Epithelial cell of esophagus (primary cell): ENCODE results near the gene DDRGK1.

Experiments
- DNase-seq: peaks from one replicate; pipeline ENCODE4 v3.0.0; 2010; ENCODE audit warnings: low read depth
- H3K4me3 ChIP-seq: 2 replicates; pipeline ENCODE4 v1.5.1; 2011; ENCODE audit warnings: mild to moderate bottlenecking, low read length, control low read depth
- TF ChIP-seq, protein P1 (sequence below): IDR thresholded peaks from 2 replicates; pipeline ENCODE4 v1.5.1; 2011; ENCODE audit warnings: low read depth, mild to moderate bottlenecking, low read length, control low read depth, inconsistent platforms; ENCODE audit not compliant: insufficient read depth; ENCODE audit errors: missing control alignments

DDRGK1 gene

DNA sequence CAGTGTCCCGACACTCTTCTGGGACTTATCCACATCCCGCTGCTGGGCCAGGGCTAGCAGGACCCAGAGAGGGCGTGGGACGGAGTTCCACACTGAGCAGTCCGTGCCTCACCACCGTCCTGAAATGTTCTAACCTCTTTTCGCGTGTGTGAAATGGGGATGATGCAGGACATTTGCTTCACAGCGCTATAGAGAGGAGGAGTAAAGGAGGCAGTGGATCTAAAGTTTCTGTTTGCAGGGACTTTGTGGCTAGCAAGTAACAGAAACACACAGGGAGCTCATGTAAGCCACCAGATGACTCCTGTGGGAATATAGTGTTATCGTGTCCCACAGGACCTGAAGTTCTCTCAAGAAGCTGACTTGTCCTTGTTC, 5.5 kb upstream of the DDRGK1 start:
- peak; percentile 16 for DNase-seq
- peak overlapping the region; percentile 95 for H3K4me3 ChIP-seq
- TF ChIP-seq, protein P1, sequence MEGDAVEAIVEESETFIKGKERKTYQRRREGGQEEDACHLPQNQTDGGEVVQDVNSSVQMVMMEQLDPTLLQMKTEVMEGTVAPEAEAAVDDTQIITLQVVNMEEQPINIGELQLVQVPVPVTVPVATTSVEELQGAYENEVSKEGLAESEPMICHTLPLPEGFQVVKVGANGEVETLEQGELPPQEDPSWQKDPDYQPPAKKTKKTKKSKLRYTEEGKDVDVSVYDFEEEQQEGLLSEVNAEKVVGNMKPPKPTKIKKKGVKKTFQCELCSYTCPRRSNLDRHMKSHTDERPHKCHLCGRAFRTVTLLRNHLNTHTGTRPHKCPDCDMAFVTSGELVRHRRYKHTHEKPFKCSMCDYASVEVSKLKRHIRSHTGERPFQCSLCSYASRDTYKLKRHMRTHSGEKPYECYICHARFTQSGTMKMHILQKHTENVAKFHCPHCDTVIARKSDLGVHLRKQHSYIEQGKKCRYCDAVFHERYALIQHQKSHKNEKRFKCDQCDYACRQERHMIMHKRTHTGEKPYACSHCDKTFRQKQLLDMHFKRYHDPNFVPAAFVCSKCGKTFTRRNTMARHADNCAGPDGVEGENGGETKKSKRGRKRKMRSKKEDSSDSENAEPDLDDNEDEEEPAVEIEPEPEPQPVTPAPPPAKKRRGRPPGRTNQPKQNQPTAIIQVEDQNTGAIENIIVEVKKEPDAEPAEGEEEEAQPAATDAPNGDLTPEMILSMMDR, result no peak

DNA sequence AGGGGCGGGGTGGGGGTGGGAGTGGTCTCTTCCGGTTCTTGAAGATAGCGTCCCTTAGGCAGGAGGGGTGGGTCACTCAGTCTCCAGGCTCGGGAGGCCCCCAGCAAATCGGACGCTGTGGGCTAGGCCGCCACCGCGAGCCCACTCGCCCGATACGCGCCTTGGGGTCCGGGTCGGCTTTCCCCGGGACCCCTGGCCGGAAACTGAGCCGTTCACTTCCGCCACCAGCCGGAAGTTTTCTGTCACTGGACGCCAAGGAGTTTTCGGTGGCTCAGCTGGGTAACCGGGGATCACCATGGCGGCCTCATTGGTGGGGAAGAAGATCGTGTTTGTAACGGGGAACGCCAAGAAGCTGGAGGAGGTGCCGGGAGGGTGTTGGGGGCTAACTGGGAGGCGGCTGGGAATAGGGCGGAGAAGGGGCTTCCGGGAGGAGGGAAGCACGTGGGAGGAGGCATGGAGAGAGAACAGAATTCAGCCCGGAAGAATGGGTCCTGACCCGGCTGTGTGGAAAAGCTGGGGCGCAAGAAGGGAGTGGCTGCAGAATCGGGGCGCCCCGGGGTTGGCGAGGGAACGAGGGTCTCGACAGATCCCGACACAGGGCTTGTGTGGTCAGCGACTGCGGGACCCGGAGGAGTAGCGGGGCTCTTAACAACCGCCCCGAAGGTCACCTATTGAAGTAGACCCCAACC, 4.9 kb upstream of the DDRGK1 start, which contains the start of gene ITPA:
Gene ITPA, plus strand, starts transcription at position 242 of the 689 bp plus-strand sequence. Its CDS starts 54 bp downstream, at position 296.
- peak; percentile 36 for DNase-seq
- peak within 1 kb of the TSS; percentile 95 for H3K4me3 ChIP-seq

DNA sequence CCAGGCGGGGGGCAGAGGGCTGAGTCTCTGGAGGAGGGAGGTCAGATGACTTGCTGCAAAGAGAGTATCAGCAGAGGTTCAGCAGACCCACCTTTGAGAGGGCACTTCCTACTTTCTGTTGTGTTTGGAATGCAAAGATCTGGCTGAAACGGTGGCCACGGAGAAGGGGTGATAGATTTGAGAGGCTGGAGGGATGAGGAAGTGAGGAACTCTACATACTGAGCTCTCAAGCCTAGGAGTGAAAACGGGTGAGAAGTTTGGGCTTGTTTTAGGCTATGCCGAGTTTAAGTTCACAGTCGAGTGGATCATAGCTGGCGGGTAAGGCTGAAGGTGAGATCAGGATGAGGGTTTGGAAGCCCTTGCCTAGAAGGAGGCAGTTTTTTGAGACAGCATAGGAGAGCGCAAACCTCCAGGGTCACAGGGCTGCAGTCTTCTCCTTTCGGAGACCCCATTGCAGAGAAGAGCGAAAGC, 4.3 kb upstream of the DDRGK1 start:
- peak overlapping the region; percentile 95 for H3K4me3 ChIP-seq
- TF ChIP-seq, protein P1, result no peak
- DNase-seq, result peak; percentile 24

More for the DNA sequence above, 4.9 kb upstream of the DDRGK1 start, which contains the start of gene ITPA:
- TF ChIP-seq, protein P1, result no peak

DNA sequence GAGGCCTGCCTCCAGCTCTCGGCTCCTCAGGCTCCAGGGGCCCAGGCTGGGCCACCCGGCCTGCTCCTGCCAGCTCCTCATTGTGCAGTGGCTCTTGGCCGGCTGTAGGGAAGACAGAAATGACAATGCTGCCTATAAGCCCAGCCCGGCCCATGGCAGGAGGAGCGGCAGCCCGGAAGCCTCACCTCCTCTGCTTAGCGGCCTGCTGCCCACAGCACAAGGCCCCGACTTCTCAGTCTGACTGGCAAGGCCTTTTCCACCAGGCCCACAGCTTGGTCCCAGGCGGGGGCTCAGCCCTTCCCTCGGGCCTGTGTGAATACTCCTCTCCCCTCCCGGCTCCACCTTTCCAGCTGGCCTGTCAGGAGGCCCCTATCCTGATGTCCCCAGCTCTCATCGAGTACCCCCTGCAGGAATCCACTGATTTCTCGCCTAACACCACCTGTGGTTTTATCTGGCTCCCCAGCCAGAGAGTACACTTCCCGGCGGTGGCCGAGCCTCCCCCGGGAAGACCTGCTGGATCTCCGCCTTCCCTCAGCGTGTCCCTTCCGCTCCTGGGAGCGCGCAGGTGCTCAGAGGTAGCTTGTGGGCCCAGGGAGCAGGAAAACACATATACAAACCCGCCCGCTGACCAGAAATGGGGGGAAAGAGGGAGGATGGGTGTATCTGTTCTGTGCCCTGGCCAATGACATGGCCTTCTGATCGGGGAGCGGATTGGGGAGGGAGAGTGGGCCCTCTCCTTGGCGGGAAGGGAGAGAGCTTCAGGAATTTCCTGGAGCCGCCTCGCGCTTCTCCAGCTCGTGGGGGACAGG, 963 bp downstream of the DDRGK1 start:
- TF ChIP-seq, protein P1, result no peak
- DNase-seq, result peak; percentile 25
- peak overlapping the region; percentile 90 for H3K4me3 ChIP-seq

DNA sequence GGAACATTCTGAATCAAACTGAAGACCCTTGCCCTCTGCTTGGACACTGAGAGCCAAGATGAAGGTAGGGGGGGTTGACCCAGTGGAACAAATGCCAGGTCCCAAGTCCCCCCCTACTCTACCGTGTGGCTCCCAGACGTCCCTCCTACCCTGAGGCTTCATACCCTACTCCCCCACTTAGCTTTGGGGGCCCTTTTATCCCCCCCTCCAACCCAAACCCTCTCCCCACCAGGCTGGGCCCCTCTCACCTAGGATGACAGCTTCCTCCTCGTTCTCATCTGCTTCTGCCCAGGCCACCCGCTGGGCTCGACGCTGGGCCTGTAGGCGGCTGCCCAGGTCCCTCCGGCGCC, 1.5 kb downstream of the DDRGK1 start:
- TF ChIP-seq, protein P1, result no peak
- peak overlapping the region; percentile 90 for H3K4me3 ChIP-seq
- no peak for DNase-seq

DNA sequence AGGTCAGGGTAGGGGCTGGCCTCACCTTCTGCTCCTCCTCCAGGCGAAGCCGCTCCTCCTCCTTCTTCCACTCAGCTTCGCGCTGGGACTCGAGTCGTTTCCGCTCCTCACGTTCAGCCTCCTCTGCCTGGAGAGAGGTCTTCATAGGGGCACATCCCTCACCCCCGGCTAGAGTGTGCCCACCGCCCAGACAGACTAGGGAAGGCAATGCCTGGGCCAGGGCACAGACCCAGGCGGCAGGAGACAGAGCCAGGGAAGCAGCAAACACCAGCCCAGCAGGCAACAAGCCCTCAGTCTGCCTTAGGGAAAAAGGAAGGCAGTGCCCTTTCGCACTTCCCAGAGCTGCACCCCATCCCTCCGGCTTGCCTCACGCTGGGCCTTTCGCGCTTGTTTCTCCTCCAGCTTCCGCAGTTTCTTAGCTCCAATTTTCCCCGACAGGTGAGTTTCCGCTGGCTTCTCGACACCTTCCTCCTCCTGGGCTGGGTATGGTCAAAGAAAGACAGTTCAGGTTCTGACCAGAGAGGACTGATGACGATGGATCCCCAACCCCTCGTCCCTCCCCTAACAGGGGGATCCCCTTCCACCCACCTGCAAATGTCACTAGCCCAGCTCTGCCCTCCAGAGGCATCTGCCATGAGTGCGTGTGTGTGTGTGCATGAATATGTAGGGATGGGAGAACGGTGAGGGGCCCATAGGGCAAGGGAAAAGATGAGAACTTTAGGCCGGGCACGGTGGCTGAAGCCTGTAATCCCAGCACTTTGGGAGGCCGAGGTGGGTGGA, 4.3 kb downstream of the DDRGK1 start:
- DNase-seq, result no peak
- TF ChIP-seq, protein P1, result no peak
- no peak overlapping the region for H3K4me3 ChIP-seq
